ENCODE measurements around the gene COL28A1. TPM values are rescaled to one million over a fixed set of nuclear protein-coding genes. Genes with fewer than 3 reads are reported as not detected.

The COL28A1 gene
- total RNA-seq, 1 experiment from 2014 or later = 7.3 TPM

- Histone ChIP-seq H3K4me1 (no peaks in the 10 kb centered on the region), H3K36me3 (ENCODE audit: control insufficient read depth, insufficient read depth, low read length) (no peaks in the 10 kb centered on the region), H3K4me3 (ENCODE audit: low read depth, low read length) (no peak overlapping the region), H3K27me3 (replicated peaks; ENCODE audit: control insufficient read depth, insufficient read depth, low read length) (no peaks in the 10 kb centered on the region), H3K9me3 (no peaks in the 10 kb centered on the region)
- intact Hi-C loops (cut with micrococcal nuclease; ENCODE audit: unreplicated experiment) = no loop called here
- BruUV-seq (replicated peaks) = no TSS peak
- no peaks in the 10 kb centered on the region for H3K36me3 Mint-ChIP-seq (ENCODE audit: insufficient read depth, unreplicated experiment)
- TF ChIP-seq CTCF (IDR thresholded peaks at IDR 0.05; ENCODE audit: insufficient read depth in 1 of 2, low read depth in 1 of 2, low read length in 1 of 2, severe bottlenecking in 1 of 2, unreplicated experiment in 1 of 2) = no peak
- no peaks in the 10 kb centered on the region for H3K9me3 Mint-ChIP-seq (ENCODE audit: unreplicated experiment)
- H3K4me1 Mint-ChIP-seq (ENCODE audit: low read depth, unreplicated experiment) = peaks cover 9% of the 10 kb centered on the region
- CTCF ChIA-PET = interaction anchor here (1.2 kb wide), 1 partner anchor 10 kb away, joined by 3 read pairs; no protein-coding TSS in a partner anchor
- H3K4me3 Mint-ChIP-seq (ENCODE audit: unreplicated experiment) = no peak overlapping the region
- DNase-seq = no peak
- no peak overlapping the region for H3K27ac Mint-ChIP-seq (ENCODE audit: unreplicated experiment)
- POLR2A ChIA-PET = no interaction called here
- H3K27me3 Mint-ChIP-seq (ENCODE audit: insufficient read depth, unreplicated experiment) = no peaks in the 10 kb centered on the region
Observed at GRCh38 chr7:7433811-7434210, 101.9 kb downstream of the COL28A1 start.

- CTCF ChIA-PET = interaction anchor here (1.2 kb wide), 1 partner anchor 9 kb away, joined by 3 read pairs; no protein-coding TSS in a partner anchor
- no peaks in the 10 kb centered on the region for H3K36me3 Mint-ChIP-seq (ENCODE audit: insufficient read depth, unreplicated experiment)
- Histone ChIP-seq H3K4me3 (ENCODE audit: low read depth, low read length) (no peak overlapping the region), H3K36me3 (ENCODE audit: control insufficient read depth, insufficient read depth, low read length) (no peaks in the 10 kb centered on the region), H3K4me1 (no peaks in the 10 kb centered on the region), H3K9me3 (no peaks in the 10 kb centered on the region), H3K27me3 (replicated peaks; ENCODE audit: control insufficient read depth, insufficient read depth, low read length) (no peaks in the 10 kb centered on the region)
- TF ChIP-seq CTCF (IDR thresholded peaks at IDR 0.05; ENCODE audit: insufficient read depth in 1 of 2, low read depth in 1 of 2, low read length in 1 of 2, severe bottlenecking in 1 of 2, unreplicated experiment in 1 of 2) = no peak
- peaks cover 9% of the 10 kb centered on the region for H3K4me1 Mint-ChIP-seq (ENCODE audit: low read depth, unreplicated experiment)
- no peaks in the 10 kb centered on the region for H3K9me3 Mint-ChIP-seq (ENCODE audit: unreplicated experiment)
- no peak overlapping the region for H3K27ac Mint-ChIP-seq (ENCODE audit: unreplicated experiment)
- no TSS peak for BruUV-seq (replicated peaks)
- no peaks in the 10 kb centered on the region for H3K27me3 Mint-ChIP-seq (ENCODE audit: insufficient read depth, unreplicated experiment)
- no peak for DNase-seq
- H3K4me3 Mint-ChIP-seq (ENCODE audit: unreplicated experiment) = no peak overlapping the region
- intact Hi-C loops (cut with micrococcal nuclease; ENCODE audit: unreplicated experiment) = no loop called here
- POLR2A ChIA-PET = no interaction called here
Observed at GRCh38 chr7:7432979-7433378, 102.7 kb downstream of the COL28A1 start.

GRCh38 chr7:7428806-7429205, 106.9 kb downstream of the COL28A1 start:
- BruUV-seq (replicated peaks) = no TSS peak
- no peak overlapping the region for H3K4me3 ChIP-seq (ENCODE audit: low read depth, low read length)
- H3K27ac Mint-ChIP-seq (ENCODE audit: unreplicated experiment) = no peak overlapping the region
- H3K4me1 Mint-ChIP-seq (ENCODE audit: low read depth, unreplicated experiment) = no peaks in the 10 kb centered on the region
- no peak for TF ChIP-seq CTCF (IDR thresholded peaks at IDR 0.05; ENCODE audit: insufficient read depth in 1 of 2, low read depth in 1 of 2, low read length in 1 of 2, severe bottlenecking in 1 of 2, unreplicated experiment in 1 of 2)
- ChIA-PET POLR2A (no interaction called here), CTCF (no interaction called here)
- no peaks in the 10 kb centered on the region for H3K9me3 Mint-ChIP-seq (ENCODE audit: unreplicated experiment)
- H3K27me3 Mint-ChIP-seq (ENCODE audit: insufficient read depth, unreplicated experiment) = no peaks in the 10 kb centered on the region
- DNase-seq = no peak
- intact Hi-C loops (cut with micrococcal nuclease; ENCODE audit: unreplicated experiment) = no loop called here
- no peaks in the 10 kb centered on the region for H3K36me3 ChIP-seq (ENCODE audit: control insufficient read depth, insufficient read depth, low read length)
- H3K27me3 ChIP-seq (replicated peaks; ENCODE audit: control insufficient read depth, insufficient read depth, low read length) = no peaks in the 10 kb centered on the region
- H3K4me1 ChIP-seq = no peaks in the 10 kb centered on the region
- H3K4me3 Mint-ChIP-seq (ENCODE audit: unreplicated experiment) = no peak overlapping the region
- H3K9me3 ChIP-seq = no peaks in the 10 kb centered on the region
- no peaks in the 10 kb centered on the region for H3K36me3 Mint-ChIP-seq (ENCODE audit: insufficient read depth, unreplicated experiment)
